ENCODE measurements around the gene MAD1L1.

DNA sequence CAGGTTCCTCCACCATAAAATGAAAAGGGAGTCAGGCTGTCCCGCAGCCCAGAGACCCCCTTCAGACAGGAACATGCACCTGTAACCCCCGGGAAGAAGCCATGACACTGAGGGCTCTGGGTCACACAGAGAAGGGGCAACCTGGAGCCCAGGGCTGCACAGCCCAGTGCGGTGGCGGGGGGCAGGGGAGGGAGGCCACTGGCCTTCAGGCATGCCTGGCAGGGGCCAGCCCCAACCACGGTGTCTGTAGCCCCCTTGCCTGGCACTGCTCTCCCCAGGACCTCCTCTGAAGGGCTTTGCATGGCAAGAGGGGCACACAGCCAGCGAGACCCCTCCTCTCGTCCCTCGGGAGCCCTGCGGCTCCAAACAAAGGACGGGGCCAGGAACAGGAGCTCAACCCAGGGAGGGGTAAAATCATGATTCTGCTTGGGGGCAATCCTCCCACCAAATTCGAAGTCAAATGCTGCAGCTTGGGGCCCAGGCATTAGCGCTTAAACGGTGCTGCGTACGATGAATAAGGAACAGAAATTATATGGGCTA lies 235.1 kb downstream of the MAD1L1 start:
- TF ChIP-seq, protein P1, sequence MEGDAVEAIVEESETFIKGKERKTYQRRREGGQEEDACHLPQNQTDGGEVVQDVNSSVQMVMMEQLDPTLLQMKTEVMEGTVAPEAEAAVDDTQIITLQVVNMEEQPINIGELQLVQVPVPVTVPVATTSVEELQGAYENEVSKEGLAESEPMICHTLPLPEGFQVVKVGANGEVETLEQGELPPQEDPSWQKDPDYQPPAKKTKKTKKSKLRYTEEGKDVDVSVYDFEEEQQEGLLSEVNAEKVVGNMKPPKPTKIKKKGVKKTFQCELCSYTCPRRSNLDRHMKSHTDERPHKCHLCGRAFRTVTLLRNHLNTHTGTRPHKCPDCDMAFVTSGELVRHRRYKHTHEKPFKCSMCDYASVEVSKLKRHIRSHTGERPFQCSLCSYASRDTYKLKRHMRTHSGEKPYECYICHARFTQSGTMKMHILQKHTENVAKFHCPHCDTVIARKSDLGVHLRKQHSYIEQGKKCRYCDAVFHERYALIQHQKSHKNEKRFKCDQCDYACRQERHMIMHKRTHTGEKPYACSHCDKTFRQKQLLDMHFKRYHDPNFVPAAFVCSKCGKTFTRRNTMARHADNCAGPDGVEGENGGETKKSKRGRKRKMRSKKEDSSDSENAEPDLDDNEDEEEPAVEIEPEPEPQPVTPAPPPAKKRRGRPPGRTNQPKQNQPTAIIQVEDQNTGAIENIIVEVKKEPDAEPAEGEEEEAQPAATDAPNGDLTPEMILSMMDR (IDR thresholded peaks at IDR 0.05; ENCODE audit: insufficient read depth, low read depth, low read length) = no peak
- TF ChIP-seq EZH2 (IDR thresholded peaks at IDR 0.05; ENCODE audit: insufficient read depth, low read length) = no peak
